NCI-H82 (cell line): Measurements from ENCODE around the gene SPOPL.

ENCODE experiments used
- DNase-seq: peaks from one replicate; lab custom pipeline; 2025; lab: John Stamatoyannopoulos, UW

SPOPL gene

DNA sequence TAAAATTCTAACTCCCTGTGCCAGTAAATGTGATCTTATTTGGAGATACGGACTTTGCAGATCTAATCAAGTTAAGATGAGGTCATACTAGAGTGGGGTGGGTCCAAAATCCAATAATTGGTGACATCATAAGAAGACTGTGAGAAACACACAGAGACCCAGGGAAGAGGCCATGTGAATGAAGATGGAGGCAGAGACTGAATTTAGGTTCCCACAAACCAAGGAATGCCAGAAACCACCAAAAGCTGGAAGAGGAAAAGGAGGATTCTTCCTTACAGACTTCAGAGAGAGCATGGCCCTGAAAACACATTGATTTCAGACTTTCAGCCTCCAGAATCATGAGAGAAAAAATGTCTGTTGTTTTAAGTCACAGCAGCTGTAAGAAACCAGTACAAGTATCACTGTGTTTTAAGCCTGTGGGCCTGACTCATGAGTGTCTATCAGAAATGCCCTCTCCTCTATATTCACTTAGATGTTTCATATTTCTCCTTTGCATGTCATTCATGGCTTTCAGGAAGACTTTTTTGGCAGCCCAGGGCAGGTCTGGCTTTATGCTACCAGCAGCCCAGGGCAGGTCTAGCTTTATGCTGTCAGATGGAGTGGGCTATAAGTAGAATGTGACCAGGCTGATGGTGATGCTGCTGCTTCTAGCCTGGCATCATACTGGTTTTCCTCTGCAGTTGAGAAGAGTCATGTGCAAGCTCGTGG, 100.0 kb downstream of the SPOPL start:
- DNase-seq, result no peak

GRCh38 chr2:138602166-138602460, 100.5 kb downstream of the SPOPL start:
- peak; percentile 34 for DNase-seq

- no peak for DNase-seq
Observed at GRCh38 chr2:138607746-138608145, 106.2 kb downstream of the SPOPL start.

DNA sequence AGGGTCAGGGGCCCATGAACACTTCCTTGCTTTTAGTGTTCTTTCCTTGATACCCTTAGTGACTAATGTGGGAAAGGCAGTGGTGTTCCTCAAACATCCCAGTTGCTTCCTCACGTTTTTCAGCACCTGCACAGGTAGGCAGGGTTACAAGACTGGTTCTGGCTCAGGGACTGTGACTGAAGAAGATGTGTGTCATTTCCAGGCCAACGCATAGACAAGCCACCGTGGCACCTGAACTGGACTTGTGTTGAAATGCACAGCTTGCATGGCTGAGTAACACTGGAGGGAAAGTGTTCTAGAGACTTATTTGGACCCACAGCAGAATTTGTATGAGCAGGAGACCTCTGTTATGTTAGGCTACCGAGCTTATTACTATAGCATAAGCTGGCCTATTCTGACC, 107.9 kb downstream of the SPOPL start:
- no peak for DNase-seq

DNA sequence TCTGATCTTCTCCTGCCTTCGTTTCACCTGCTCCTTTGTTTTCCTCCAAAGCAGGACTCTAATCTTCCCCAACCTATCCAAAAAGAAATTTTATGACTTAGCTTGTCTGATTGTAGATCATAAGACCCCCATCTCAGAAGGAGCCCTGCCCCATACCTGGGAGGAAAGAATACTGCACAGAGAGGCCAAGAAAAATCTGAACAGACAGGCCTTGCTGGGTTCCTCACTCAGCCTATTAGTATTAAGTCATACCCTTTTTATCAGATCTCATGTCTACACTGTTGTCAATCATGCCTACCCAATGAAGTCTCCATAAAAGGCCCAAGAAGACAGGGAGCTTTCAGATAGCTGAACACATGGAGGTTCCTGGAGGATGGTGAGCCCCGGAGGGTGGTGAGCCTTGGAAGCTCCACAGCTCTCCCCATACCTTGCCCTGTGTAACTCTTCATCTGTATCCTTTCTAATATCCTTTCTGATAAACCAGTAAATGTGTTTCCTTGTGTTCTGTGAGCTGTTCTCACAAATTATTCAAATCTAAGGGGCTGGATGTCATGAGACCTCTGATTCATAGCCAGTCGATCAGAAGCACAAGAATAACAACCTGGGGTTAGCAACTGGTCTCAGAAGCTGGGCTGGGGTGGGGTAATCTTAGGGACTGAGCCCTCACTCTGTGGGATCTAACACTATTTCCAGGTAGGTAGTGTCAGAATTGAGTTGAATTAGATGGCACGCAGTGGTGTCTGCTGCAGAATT, 108.8 kb downstream of the SPOPL start:
- no peak for DNase-seq

- DNase-seq, result no peak
Observed at GRCh38 chr2:138615257-138615656, 113.7 kb downstream of the SPOPL start.

- no peak for DNase-seq
Observed at GRCh38 chr2:138617026-138617425, 115.5 kb downstream of the SPOPL start.

- DNase-seq, result no peak
Observed at GRCh38 chr2:138618971-138619370, 117.4 kb downstream of the SPOPL start.

- DNase-seq, result no peak
Observed at GRCh38 chr2:138620431-138620830, 118.9 kb downstream of the SPOPL start.

GRCh38 chr2:138621139-138621538, 119.6 kb downstream of the SPOPL start:
- DNase-seq, result no peak

DNA sequence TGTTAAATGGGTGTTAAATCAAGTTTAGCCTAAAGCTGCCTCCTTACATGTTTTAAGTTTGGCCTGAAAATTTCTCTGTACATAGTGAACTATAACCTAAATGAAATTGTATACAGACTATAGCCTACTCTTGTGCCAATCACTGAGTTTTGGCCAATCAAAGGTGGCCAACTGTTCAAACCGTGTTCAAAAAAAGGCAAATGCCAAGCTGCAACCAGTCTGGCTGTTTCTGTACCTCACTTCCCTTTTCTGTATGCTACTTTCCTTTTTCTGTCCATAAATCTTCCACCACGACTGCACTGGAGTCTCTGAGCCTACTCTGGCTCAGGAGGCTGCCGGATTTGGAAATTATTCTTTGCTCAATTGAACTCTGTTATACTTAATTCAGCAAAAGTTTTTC, 121.0 kb downstream of the SPOPL start:
- DNase-seq, result no peak
